ENCODE results near the gene HMCN1. TPM values are rescaled to one million over a fixed set of nuclear protein-coding genes. Genes with fewer than 3 reads are reported as not detected.

The HMCN1 gene
- total RNA-seq, 1 donor from 2014 or later = 24.7 TPM

DNA sequence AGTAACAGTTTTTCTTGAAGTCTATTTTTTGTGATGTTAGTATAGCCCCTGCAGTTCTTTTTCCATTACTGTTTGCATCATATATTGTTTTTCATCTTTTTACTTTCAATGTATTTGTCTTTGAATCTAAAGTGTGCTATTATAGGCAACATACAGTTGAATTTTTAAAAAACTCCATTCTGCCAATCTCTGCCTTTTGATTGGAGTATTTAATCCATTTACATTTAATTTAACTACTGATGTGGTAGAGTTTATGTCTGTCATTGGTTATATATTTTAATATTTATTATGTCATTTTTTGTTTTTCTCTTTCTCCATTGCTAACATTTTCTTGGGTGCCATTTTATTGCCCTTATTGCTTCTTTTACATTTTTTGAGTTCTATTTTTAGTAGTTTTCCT, 296.3 kb downstream of the HMCN1 start:
- DNase-seq = no peak

DNA sequence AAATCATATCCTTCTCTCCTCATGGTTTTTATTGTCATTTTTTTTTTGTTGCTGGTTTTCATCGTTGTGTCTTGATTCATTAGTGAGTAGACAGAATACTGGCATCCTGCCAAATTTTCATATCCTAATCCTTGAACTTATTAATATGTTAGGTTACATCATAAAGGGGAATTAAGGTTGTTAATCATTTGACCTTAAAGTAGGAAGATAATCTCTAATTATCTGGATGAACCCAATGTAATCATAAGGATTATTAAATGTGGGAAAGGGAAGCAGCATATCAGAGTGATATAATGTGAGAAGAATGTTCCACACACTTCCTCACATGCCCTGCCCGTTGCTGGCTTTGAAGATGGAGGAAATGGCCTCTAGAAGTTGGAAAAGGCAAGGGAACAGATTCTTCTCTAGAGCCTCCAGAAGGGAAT, 299.7 kb downstream of the HMCN1 start:
- DNase-seq = no peak

DNA sequence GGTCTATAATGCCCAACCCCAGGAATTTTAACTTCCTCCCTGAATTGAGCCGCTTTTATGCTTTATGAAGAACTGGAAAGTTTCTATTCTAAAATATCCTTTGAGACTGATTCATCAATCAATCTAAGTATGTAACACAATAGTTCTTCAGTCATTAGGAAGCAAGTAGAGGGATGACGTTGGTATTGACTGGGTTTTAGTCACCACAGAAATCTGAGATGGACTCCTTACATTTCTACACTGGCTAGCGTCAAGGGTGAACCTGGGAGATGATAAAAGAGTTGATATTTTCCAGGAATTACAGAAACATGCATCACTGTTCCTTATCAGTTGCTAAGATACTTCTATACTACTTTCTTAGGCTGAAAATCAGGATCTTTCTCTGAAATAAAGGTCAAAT, 308.0 kb downstream of the HMCN1 start:
- DNase-seq = no peak

DNA sequence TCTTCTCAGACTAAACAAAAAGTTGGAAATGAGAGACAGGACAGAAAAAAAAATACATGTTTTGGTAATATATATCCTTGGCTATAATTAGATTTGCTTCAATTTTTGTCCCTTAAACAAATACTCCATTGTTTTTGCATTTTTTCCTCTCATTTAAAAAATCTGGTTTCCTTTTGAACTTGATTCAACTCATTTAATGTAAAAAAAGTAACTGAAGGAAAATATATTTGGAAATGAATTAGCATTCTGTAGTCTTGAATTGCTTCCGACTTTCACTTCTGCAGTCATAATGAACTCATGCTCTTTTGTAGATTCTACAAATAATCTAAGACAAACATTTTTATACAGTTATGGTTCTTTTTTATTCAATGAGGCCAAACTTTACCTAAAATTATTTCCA, 309.1 kb downstream of the HMCN1 start:
- DNase-seq = peak; percentile 28

DNA sequence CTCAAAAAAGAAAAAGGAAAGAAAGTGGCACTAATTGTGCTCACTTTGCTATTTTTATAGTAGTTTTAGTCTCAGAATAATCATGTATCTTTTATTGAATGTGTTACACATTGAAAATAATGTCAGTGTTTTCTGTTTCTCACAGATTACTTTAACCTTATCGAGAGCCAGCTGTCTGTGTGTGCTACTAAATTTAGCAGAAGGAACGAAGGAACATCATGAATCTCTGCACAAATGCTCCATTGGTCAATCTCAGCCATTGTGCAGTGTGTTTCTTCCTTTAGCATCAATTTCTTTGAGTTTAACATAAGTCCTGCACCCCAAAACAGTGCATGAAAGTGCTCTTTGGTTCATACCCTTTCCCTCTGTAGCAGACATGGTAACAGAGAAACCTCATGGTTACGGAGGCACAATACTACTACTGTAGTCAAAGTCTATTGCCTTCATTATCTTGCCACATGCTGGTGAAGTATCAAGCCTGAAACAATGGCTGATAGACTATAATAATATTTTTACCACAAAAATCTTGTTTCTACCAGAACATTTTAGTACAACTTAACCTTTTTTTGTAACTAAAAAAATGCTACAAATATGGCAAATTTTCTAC, 310.0 kb downstream of the HMCN1 start:
- DNase-seq = no peak

- DNase-seq = no peak
These were observed 312.4 kb downstream of the HMCN1 start for GRCh38 chr1:186046437-186047211.

- no peak for DNase-seq
These were observed 316.2 kb downstream of the HMCN1 start for GRCh38 chr1:186050360-186050759.

DNA sequence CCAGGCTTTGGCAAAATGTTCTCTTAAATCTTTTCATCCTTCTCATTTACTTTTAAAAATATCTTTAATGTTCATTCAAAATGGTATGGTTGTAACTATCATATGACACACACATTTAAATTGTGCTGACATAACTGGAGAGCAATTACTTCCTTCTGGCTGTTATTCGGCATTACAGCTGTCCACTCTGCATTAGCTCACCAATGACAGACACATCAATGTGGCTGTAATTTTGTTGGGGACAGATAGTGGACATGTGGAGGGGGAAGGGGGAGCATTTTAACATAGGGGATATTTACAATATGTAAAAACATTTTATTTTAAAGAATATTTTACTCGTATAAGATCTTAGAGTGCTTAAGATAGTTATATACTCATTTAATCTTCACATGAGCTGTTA, 319.8 kb downstream of the HMCN1 start:
- peak; percentile 10 for DNase-seq

DNA sequence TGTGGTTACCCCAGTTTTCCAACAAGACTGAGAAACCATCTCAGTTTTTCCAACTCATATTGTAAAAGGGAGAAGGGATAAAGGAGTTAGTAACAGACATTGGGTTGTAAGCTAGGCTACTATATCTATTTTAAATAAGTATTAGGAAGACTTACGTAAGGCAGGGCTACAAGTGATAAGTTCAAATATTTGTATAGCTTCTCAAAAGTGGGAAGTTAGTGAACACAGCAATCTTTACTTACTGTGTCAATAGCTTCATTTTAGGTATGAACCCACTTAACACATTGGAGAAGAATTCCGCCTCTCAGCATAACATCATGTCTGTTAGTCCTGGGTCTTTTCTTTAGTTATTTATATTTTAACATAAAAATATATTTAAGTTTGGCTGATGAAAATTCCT, 320.7 kb downstream of the HMCN1 start:
- no peak for DNase-seq

DNA sequence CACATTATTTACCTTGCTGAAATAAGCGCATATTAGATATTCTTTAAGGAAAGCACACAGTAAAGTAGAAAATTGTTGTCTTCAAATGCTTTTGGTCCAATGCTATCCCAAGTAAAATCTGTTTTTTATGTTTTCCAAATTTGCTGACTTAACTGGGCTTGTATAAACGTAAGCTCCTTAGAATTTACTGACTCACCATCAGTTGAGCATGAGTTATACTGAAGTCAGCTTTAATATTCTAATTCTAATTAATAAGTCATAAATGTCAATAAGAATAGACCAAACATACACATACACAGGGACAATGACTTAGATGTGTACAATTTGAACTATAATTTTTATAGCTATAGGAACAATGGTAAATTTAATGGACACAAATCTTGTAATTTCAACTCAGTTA, 321.7 kb downstream of the HMCN1 start:
- DNase-seq = no peak

DNA sequence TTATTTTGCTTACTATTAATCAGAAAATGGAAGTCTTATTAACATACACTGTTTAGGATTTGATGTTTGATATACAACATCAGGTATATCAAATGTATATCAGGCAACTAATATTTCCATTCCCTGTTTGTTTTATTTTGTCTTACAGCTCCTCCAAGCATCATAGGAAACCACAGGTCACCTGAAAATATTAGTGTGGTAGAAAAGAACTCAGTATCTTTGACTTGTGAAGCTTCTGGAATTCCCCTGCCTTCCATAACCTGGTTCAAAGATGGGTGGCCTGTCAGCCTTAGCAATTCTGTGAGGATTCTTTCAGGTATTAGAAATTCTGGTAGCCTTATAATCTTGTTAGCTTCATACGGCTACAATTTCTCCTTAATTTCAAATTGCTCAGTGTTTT, 322.9 kb downstream of the HMCN1 start:
- no peak for DNase-seq

GRCh38 chr1:186059311-186059710, 325.1 kb downstream of the HMCN1 start:
- DNase-seq = peak; percentile 23

DNA sequence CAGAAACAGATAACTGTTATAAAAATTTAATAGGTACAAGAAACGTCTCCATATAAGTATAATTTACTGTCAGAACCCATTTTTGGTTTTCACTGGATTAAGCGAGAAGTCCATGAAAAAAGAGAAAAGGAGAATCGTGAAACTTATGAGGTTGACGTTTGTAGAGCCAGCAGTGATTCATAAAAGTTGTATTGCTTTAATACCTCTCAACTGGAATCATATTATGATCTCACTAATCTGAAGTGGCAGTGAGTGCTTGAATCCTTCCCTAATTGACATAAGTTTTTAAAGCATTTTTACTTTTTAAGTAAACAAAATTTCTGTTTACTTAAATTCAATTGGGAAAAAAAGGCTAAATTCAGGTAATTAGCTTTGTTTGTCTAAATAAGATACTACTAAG, 325.6 kb downstream of the HMCN1 start:
- DNase-seq = no peak

DNA sequence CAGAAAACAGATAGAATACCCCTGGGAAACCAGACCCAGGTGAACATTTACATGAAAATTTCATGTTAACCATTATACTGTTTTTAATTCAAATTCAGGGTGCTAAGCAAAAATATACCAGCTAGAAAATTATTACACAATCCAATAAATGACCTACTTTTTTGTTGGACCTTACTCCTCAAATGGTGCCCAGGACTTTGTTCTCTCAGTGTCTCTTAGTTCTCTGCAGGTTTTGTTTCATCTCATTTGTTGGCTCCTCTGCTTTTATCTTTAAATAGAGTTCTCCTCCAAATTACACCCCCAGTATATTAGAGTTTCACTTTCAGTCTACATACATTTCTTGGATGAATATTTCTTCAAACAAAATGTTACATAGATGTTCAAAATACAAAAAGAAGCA, 326.0 kb downstream of the HMCN1 start:
- DNase-seq = no peak

DNA sequence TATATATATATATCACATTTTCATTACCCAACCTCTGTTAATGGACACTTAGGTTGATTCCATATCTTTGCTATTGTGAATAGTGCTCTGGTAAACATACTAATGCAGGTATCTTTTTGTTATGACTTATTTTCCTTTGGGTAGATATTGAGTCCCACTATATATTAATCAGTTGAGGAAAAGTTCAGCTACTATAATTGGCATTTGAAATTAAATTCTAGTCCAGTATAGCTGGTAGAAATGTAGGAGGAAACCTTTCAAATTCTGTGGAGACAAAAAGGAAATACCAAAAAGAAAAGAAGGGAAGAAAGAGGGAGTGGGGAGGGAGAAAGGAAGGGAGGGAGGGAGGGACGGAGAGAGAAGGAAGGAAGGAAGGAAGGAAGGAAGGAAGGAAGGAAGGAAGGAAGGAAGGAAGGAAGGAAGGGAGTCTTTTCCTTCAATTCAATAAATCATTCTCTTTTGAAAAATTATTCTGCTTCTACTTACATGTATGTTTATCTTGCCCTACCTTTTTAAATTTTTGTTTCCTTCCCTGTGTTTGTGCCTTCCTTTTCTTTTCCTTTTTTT, 329.0 kb downstream of the HMCN1 start:
- DNase-seq = no peak

GRCh38 chr1:186066411-186066810, 332.2 kb downstream of the HMCN1 start:
- DNase-seq = no peak

GRCh38 chr1:186073697-186074096, 339.5 kb downstream of the HMCN1 start:
- DNase-seq = no peak

DNA sequence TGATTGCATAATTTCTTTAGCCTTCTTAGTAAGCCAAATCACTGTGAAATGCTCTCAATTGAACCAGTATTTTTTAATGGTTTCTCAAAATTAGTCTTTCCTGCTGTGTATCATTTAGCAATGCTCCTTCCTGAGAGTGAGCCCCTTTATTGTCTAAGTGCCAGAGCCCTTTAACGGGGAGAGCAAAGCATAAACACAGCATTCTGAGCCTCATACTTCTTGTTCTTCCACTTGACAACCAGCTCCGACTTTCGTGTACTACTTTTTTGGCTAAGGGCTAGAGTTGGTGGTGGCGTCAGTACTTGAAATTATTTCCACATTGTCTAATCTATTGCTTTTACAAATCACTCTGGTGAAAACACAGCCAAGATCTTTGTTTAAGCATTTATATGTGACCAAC, 341.8 kb downstream of the HMCN1 start:
- no peak for DNase-seq

DNA sequence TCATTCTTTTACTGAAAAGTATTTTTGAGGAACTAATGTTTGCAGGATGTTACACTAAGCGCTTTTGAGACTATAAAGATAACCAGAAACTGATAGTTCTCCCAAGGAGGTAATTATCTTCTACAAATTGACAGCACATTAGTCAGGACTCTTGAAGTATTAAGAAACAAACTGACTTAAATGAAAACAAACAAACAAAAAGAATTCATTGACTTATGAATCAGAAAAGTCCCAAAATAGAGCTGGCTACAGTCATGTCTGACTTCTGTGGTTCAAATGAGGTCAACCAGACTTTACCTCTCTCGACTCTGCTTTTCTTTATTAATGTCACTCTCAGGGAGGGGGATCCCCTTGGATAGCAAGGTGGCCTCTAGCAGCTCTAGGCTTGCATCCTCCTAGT, 344.1 kb downstream of the HMCN1 start:
- no peak for DNase-seq

DNA sequence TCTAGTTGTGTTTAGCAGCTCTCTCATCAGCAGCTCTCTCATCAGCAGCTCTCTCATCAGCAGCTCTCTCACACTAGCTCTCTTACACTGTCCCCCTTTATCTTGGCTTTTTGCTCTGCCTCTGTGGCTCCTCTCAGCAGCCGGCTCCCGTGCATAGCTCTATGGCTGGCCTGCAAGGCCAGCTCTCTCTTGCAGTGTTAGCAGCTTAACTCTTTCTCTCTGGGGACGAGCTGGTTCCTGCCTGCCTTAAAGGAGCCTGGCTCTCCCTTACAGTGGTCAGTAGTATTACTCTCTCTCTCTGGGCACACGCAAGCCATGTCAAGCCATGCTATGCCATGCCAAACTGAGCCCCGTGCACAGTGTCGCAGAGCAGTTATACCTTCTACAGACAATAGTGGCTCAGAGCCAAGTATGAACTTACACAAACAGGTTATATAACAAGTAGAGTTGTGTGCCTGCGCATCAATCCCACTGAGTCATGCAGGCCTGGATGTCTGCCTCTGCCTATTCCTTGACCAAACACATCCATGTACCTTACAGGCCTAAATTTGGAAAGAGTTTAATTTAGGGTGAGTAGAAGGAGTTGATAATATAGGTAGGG, 345.0 kb downstream of the HMCN1 start:
- DNase-seq = no peak

DNA sequence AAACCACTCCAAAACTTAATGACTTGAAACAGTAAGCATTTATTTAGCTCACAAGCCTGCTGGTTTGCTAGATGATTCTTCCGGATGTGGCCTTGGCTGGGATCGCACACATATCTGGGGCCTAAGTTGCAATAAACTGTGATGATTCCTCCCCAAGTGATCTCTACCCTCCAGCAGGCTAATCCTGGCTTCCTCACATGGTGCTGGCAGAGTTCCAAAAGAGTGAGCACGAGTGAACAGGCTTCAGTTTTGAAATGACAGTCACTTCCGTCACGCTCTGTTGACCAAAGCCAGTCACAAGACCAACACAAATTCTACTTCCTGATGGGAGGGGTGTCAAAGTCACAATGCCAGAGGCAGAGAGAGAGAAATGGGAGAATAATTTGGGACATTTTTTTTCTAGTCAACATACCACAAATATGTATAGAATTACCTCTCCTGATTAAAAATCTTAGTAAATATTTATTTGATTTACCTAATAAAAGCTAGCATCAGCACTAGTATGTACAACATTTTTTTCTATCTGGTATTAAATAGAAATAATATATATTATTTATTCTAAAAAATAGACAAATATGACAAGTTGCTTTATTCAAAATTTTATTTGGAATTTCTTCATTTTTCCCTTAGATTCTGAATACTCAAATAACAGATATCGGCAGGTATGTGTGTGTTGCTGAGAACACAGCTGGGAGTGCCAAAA, 348.2 kb downstream of the HMCN1 start:
- DNase-seq = peak; percentile 85

DNA sequence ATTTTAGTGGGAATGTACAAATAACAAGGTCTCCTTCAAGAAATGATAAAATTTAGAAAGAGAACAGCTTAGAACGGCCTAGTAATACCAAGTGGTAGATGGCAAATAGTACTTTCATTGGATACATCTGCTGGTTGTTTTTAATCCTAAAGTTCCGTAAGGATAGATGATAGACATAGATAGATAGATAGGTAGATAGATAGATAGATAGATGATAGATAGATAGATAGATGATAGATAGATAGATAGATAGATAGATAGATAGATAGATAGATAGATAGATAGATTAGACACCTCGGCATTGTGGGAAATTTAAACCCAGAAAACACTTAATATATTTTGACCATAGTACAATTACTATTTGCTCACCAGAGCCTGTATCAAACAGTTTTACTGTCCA, 352.4 kb downstream of the HMCN1 start:
- no peak for DNase-seq

DNA sequence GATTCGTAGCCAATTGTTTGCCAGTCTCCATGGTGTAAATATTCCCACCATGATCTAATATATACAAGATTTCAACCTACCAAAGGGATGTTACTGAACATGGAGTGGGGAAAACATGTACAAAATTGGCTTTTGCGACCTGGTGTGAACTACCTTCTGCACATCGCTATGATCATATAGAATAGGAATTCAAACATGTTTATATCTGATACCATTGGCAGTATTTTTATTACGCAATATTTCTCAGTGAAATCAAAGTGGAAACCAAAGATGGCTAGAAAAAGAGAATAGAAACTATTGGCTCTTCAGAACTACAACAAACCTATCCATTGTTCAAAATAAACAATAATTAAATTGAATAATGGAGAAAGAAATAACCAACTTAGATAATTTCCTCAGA, 355.7 kb downstream of the HMCN1 start:
- DNase-seq = no peak
